H1 (cell line): Measurements from ENCODE around the gene ADARB2. TPM values are rescaled to one million over a fixed set of nuclear protein-coding genes. Genes with fewer than 3 reads are reported as not detected.

Experiments used
- CHD7 ChIP-seq: fragments of 300-600 bp; sonication (generic); IDR thresholded peaks from 2 replicates; pipeline ENCODE4 v1.7.1; 2012; ENCODE audit warnings: low read length, moderate library complexity, mild to moderate bottlenecking, inconsistent platforms; ENCODE audit not compliant: insufficient replicate concordance
- JUN ChIP-seq: IDR thresholded peaks from 2 replicates; pipeline ENCODE4 v1.6.1; 2011; ENCODE audit warnings: low read depth, mild to moderate bottlenecking, improper control_type of control experiment, low read length
- KDM1A ChIP-seq: fragments of 200-600, 300-600 bp; sonication (generic); IDR thresholded peaks from 2 replicates; pipeline ENCODE4 v1.7.1; 2016; ENCODE audit warnings: mild to moderate bottlenecking, low read length, borderline replicate concordance
- TCF12 ChIP-seq: IDR thresholded peaks from 2 replicates; pipeline ENCODE4 v1.6.1; 2011; ENCODE audit warnings: low read depth, mild to moderate bottlenecking, low read length
- YY1 ChIP-seq: IDR thresholded peaks from 2 replicates; pipeline ENCODE4 v1.6.1; 2011; ENCODE audit warnings: low read depth, mild to moderate bottlenecking, low read length
- polyA plus RNA-seq, 7 experiments: library from polyadenylated mRNA; depleted of rRNA in 3 of 7; stranded (reverse) in 5 of 7; unstranded in 2 of 7; fragments of >200 nt in 5 of 7; fragments of 200-250 nt in 2 of 7; gene quantifications; 1 replicate in 5 of 7; 2 replicates in 1 of 7; 4 replicates in 1 of 7; pipeline versions ENCODE4 v1.2.1 to v1.2.3, GENCODE V29; 2011 to 2013; ENCODE audit warnings: missing spikeins in 2 of 7, mixed read lengths in 2 of 7
- total RNA-seq: library from RNA; stranded (reverse); fragmentation: NEBNext Ultra II Directional; extraction: Animal tissue kit (Norgen Biotek cat#: 25700); gene quantifications from 2 replicates; pipeline ENCODE4 v1.2.1, GENCODE V29; 2021

The ADARB2 gene
- total and polyA plus RNA-seq, 2 of the 8 experiments (the other 6 are each of a cell fraction or from before 2014, with no cell fraction given) = 2.2 to 2.8 TPM

GRCh38 chr10:1625731-1626130 is 111.6 kb downstream of the ADARB2 start (continued):
- TF ChIP-seq CHD7 (no peak), YY1 (no peak), JUN (no peak), KDM1A (no peak), TCF12 (no peak)
